ENCODE measurements around the gene ADRM1. TPM values are rescaled to one million over a fixed set of nuclear protein-coding genes. Genes with fewer than 3 reads are reported as not detected.

Gene ADRM1
- total and polyA plus RNA-seq, 2 experiments from 2014 or later: 206 to 243 TPM

GRCh38 chr20:62284448-62284847, 18.3 kb upstream of the ADRM1 start:
- Histone ChIP-seq H3K4me2 (no peak overlapping the region), H3K27me3 (ENCODE audit: insufficient read depth) (no peaks in the 10 kb centered on the region), H3K4me1 (ENCODE audit: insufficient read depth) (no peaks in the 10 kb centered on the region), H3K4me3 (no peak overlapping the region), H3K27ac (ENCODE audit: low read depth) (no peak overlapping the region), H3K36me3 (ENCODE audit: insufficient read depth) (peaks cover 16% of the 10 kb centered on the region; the same call in 1 of the 2 replicates), H3K79me2 (replicated peaks; ENCODE audit: insufficient read depth) (no peaks in the 10 kb centered on the region), H3F3A (replicated peaks; ENCODE audit: low read depth) (0 out of 2 replicates have a peak, but pooled peaks cover 3% of the 10 kb centered on the region), H2AFZ (no peak overlapping the region), H4K20me1 (replicated peaks; ENCODE audit: insufficient read depth) (no peaks in the 10 kb centered on the region), H3K9me2 (ENCODE audit: insufficient read depth) (no peaks in the 10 kb centered on the region)
- ATAC-seq (no peak), DNase-seq (ENCODE audit: low spot score) (no peak)
- Mint-ChIP-seq H3K36me3 (ENCODE audit: low read depth) (peaks cover 40% of the 10 kb centered on the region), H3K4me1 (no peaks in the 10 kb centered on the region; the same call in 2 of the 3 replicates), H3K4me3 (no peak overlapping the region), H3K9me3 (no peaks in the 10 kb centered on the region), H3K27ac (no peak overlapping the region), H3K27me3 (ENCODE audit: insufficient read depth, low read depth, poor library complexity) (peaks cover 4% of the 10 kb centered on the region)
- TF ChIP-seq ZNF331 (CRISPR knock-in tag; IDR thresholded peaks at IDR 0.05; ENCODE audit: low read depth) (no peak), ETS1 (IDR thresholded peaks at IDR 0.05) (no peak), EZH2 (IDR thresholded peaks at IDR 0.05; ENCODE audit: low read depth, unreplicated experiment) (no peak), REST (IDR thresholded peaks at IDR 0.05; ENCODE audit: unreplicated experiment) (no peak), ZNF462 (CRISPR knock-in tag; IDR thresholded peaks at IDR 0.05) (no peak), STAT1 (IDR thresholded peaks at IDR 0.05; ENCODE audit: unreplicated experiment) (no peak)

Measured in GM23338 (cell line).